Cardiac septum (tissue), 1 donor: ENCODE measurements around the gene HSPE1. TPM values are rescaled to one million over a fixed set of nuclear protein-coding genes. Genes with fewer than 3 reads are reported as not detected.
"Not testable (repeated sequence)": the region's sequence is repeated elsewhere in the genome, so short reads cannot be mapped to it uniquely, and the experiment has no call there.

ENCODE experiments used
- DNase-seq: peaks from one replicate; pipeline ENCODE4 v3.0.0-alpha.2; 2020; ENCODE audit warnings: low spot score
- intact Hi-C: fragments of 100-400 bp; cut with DNase I; formaldehyde crosslinking; loops from one replicate; pipeline ENCODE4 v1.14.0; 2022
- total RNA-seq: library from RNA; stranded (reverse); fragmentation: NEBNext Ultra II Directional; extraction: Animal tissue kit (Norgen Biotek cat#: 25700); gene quantifications from one replicate; pipeline ENCODE4 v1.2.1, GENCODE V29; 2021
- donor health status: DM: no; HTN: no; CAD: no.

The HSPE1 gene
- total RNA-seq, 1 donor from 2014 or later = 88.3 TPM

- intact Hi-C loops = no loop called here
- DNase-seq = no peak
These were observed 43.0 kb downstream of the HSPE1 start for GRCh38 chr2:197543206-197543605.

- DNase-seq = no peak
- intact Hi-C loops = no loop called here
These were observed 47.2 kb downstream of the HSPE1 start for GRCh38 chr2:197547163-197547900.

- no peak for DNase-seq
- intact Hi-C loops = no loop called here
These were observed 48.4 kb downstream of the HSPE1 start for GRCh38 chr2:197548582-197548981.

GRCh38 chr2:197551260-197551659 is 51.1 kb downstream of the HSPE1 start:
- DNase-seq, intact Hi-C loops: not testable (repeated sequence)

Other genes with a start within 250 kb of the HSPE1 start
- gene ANKRD44, start 189.6 kb upstream of the HSPE1 start, total RNA-seq = 6.4 TPM
- gene SF3B1, start 65.4 kb upstream of the HSPE1 start, total RNA-seq = 144 TPM
- 38.5 TPM for gene COQ10B, start 46.8 kb upstream of the HSPE1 start, total RNA-seq
- 144 TPM for gene HSPD1, start 539 bp upstream of the HSPE1 start, total RNA-seq
- 27.3 TPM for gene MOB4, start 15.7 kb downstream of the HSPE1 start, total RNA-seq
- 3.5 TPM for gene RFTN2, start 175.2 kb downstream of the HSPE1 start, total RNA-seq
- gene MARS2, start 205.0 kb downstream of the HSPE1 start, total RNA-seq = 6.7 TPM